OCI-LY1 (cell line): Measurements from ENCODE around the gene BCL2.

Experiments
- H2AFZ ChIP-seq: fragments of 200-600 bp; sonication (generic), shearing (Covaris generic); 2 replicates; pipeline ENCODE4 v1.6.0; 2014; ENCODE audit warnings: antibody characterized with exemption, mild to moderate bottlenecking, low read length
- H3F3A ChIP-seq: fragments of 200-600 bp; sonication (generic), shearing (Covaris generic); 2 replicates; pipeline ENCODE4 v1.6.0; 2014; ENCODE audit warnings: mild to moderate bottlenecking, antibody characterized with exemption, low read length, moderate library complexity; ENCODE audit not compliant: insufficient read depth
- H3K27ac ChIP-seq: fragments of 200-600 bp; sonication (generic); 2 replicates; pipeline ENCODE4 v1.5.1; 2014; ENCODE audit warnings: low read length, mixed run types, mild to moderate bottlenecking, low read depth; ENCODE audit not compliant: poor library complexity, severe bottlenecking
- H3K27me3 ChIP-seq: fragments of 200-600 bp; sonication (generic); 2 replicates; pipeline ENCODE4 v1.6.0; 2014; ENCODE audit warnings: antibody characterized with exemption, mild to moderate bottlenecking, low read length, moderate library complexity; ENCODE audit not compliant: insufficient read depth
- H3K36me3 ChIP-seq: fragments of 200-600 bp; sonication (generic); 2 replicates; pipeline ENCODE4 v1.6.1; 2014; ENCODE audit warnings: mild to moderate bottlenecking, antibody characterized with exemption, low read length, moderate library complexity, mixed read lengths; ENCODE audit not compliant: insufficient read depth
- H3K4me1 ChIP-seq: fragments of 200-600 bp; sonication (generic); 2 replicates; pipeline ENCODE4 v1.5.1; 2014; ENCODE audit warnings: mild to moderate bottlenecking, low read length, moderate library complexity; ENCODE audit not compliant: insufficient read depth, severe bottlenecking
- H3K4me2 ChIP-seq: fragments of 200-600 bp; sonication (generic), shearing (Covaris generic); 2 replicates; pipeline ENCODE4 v1.6.1; 2014; ENCODE audit warnings: low read length
- H3K4me3 ChIP-seq: fragments of 200-600 bp; sonication (generic); 2 replicates; pipeline ENCODE4 v1.5.1; 2014; ENCODE audit warnings: low read length, low read depth, mild to moderate bottlenecking, mixed read lengths; ENCODE audit not compliant: poor library complexity, severe bottlenecking
- H3K79me2 ChIP-seq: fragments of 200-600 bp; shearing (Covaris generic); 2 replicates; pipeline ENCODE4 v1.6.1; 2016; ENCODE audit warnings: mixed run types, low read length, mixed read lengths; ENCODE audit not compliant: insufficient read depth
- H3K9ac ChIP-seq: fragments of 200-600 bp; sonication (generic), shearing (Covaris generic); 2 replicates; pipeline ENCODE4 v1.6.1; 2014; ENCODE audit warnings: mild to moderate bottlenecking, low read length, mixed read lengths
- H3K9me2 ChIP-seq: fragments of 200-600 bp; sonication (generic), shearing (Covaris generic); 2 replicates; pipeline ENCODE4 v1.6.1; 2014; ENCODE audit warnings: low read depth, mild to moderate bottlenecking, low read length, mixed read lengths
- H3K9me3 ChIP-seq: fragments of 200-600 bp; shearing (Covaris generic); 2 replicates; pipeline ENCODE4 v1.6.1; 2014; ENCODE audit warnings: low read length, mixed read lengths
- H4K20me1 ChIP-seq: fragments of 200-600 bp; sonication (generic), shearing (Covaris generic); 2 replicates; pipeline ENCODE4 v1.6.0; 2016; ENCODE audit warnings: mild to moderate bottlenecking, low read length; ENCODE audit not compliant: insufficient read depth
- CTCF ChIP-seq: fragments of 200-600 bp; sonication (generic), shearing (Covaris generic); IDR thresholded peaks from 2 replicates; pipeline ENCODE4 v1.5.1; 2017; ENCODE audit warnings: mild to moderate bottlenecking, antibody characterized with exemption, low read length, moderate library complexity, mixed read lengths
- EZH2 ChIP-seq: fragments of 200-600 bp; sonication (generic), shearing (Covaris generic); IDR thresholded peaks from 2 replicates; pipeline ENCODE4 v1.8.0; 2017; ENCODE audit warnings: borderline replicate concordance, mixed run types, mild to moderate bottlenecking, antibody characterized with exemption, low read length, moderate library complexity, mixed read lengths

Gene BCL2

GRCh38 chr18:63267975-63268721, 51.4 kb downstream of the BCL2 start:
- Histone ChIP-seq H3K4me1 (no peaks in the 10 kb centered on the region), H3F3A (no peaks in the 10 kb centered on the region), H3K9ac (no peak overlapping the region), H3K4me3 (no peak overlapping the region), H4K20me1 (no peaks in the 10 kb centered on the region; the same call in 1 of the 2 replicates), H3K79me2 (peaks cover 61% of the 10 kb centered on the region), H3K27ac (no peak overlapping the region), H3K4me2 (no peak overlapping the region), H3K9me3 (no peaks in the 10 kb centered on the region), H3K27me3 (no peaks in the 10 kb centered on the region), H2AFZ (no peak overlapping the region), H3K9me2 (no peaks in the 10 kb centered on the region), H3K36me3 (peaks cover 58% of the 10 kb centered on the region)
- TF ChIP-seq EZH2 = no peak
- TF ChIP-seq CTCF = no peak

GRCh38 chr18:63266888-63267790, 52.4 kb downstream of the BCL2 start:
- TF ChIP-seq EZH2 (no peak), CTCF (no peak)
- H3K4me2 ChIP-seq = no peak overlapping the region
- no peaks in the 10 kb centered on the region for H3K9me3 ChIP-seq
- H3K4me3 ChIP-seq = no peak overlapping the region
- no peaks in the 10 kb centered on the region for H3K9me2 ChIP-seq
- no peaks in the 10 kb centered on the region for H3K4me1 ChIP-seq
- H3F3A ChIP-seq = no peaks in the 10 kb centered on the region
- no peaks in the 10 kb centered on the region for H3K27me3 ChIP-seq
- H3K79me2 ChIP-seq = peaks cover 51% of the 10 kb centered on the region
- H3K27ac ChIP-seq = no peak overlapping the region
- H2AFZ ChIP-seq = no peak overlapping the region
- peaks cover 59% of the 10 kb centered on the region for H3K36me3 ChIP-seq
- H3K9ac ChIP-seq = no peak overlapping the region
- no peaks in the 10 kb centered on the region; the same call in 1 of the 2 replicates for H4K20me1 ChIP-seq

- Histone ChIP-seq H4K20me1 (no peaks in the 10 kb centered on the region), H3K9me2 (no peaks in the 10 kb centered on the region), H3K27me3 (no peaks in the 10 kb centered on the region), H3K4me1 (no peaks in the 10 kb centered on the region), H3K4me3 (no peak overlapping the region), H3K9ac (no peak overlapping the region), H3K9me3 (no peaks in the 10 kb centered on the region), H3K27ac (no peak overlapping the region), H2AFZ (no peak overlapping the region), H3K36me3 (peaks cover 61% of the 10 kb centered on the region), H3F3A (no peaks in the 10 kb centered on the region), H3K79me2 (peaks cover 45% of the 10 kb centered on the region), H3K4me2 (no peak overlapping the region)
- no peak for TF ChIP-seq CTCF
- TF ChIP-seq EZH2 = no peak
Observed at GRCh38 chr18:63265326-63265725, 54.2 kb downstream of the BCL2 start.
